Loucy (cell line): ENCODE data around the gene ENOX1.

Experiments used
- EZH2phosphoT487 ChIP-seq: fragments of 200-600 bp; IDR thresholded peaks from 2 replicates; pipeline ENCODE4 v1.6.1; 2018; ENCODE audit warnings: antibody characterized with exemption, mild to moderate bottlenecking, moderate library complexity, borderline replicate concordance
- TF ChIP-seq, protein P1 (sequence below): fragments of 200-600 bp; sonication (generic); conservative IDR thresholded peaks from 2 replicates; pipeline ENCODE4 v1.5.1; 2014; ENCODE audit warnings: mild to moderate bottlenecking, antibody characterized with exemption, low read length

DNA sequence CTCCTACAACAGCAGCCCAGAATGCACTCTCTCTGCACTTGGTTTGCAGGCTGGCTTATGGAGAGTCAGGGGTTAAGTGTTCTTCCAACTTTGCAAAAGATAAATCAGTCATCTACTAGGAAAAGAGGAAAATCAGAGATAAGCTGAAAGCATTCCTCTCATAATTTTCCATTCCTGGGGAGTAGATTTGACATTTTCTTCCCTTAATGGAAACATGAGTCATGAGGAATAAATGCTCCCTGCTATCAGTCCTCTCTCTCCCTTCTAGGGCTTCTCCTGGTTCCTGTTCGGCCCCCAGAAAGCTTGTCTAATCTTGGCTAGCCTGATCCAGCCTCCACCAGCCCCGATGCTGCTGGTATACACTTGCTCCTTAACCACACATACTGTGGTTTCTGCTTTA is 28.4 kb upstream of the ENOX1 start:
- TF ChIP-seq, protein P1, sequence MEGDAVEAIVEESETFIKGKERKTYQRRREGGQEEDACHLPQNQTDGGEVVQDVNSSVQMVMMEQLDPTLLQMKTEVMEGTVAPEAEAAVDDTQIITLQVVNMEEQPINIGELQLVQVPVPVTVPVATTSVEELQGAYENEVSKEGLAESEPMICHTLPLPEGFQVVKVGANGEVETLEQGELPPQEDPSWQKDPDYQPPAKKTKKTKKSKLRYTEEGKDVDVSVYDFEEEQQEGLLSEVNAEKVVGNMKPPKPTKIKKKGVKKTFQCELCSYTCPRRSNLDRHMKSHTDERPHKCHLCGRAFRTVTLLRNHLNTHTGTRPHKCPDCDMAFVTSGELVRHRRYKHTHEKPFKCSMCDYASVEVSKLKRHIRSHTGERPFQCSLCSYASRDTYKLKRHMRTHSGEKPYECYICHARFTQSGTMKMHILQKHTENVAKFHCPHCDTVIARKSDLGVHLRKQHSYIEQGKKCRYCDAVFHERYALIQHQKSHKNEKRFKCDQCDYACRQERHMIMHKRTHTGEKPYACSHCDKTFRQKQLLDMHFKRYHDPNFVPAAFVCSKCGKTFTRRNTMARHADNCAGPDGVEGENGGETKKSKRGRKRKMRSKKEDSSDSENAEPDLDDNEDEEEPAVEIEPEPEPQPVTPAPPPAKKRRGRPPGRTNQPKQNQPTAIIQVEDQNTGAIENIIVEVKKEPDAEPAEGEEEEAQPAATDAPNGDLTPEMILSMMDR = no peak
- TF ChIP-seq EZH2phosphoT487 = no peak
